Measurements from ENCODE around the gene TRAF1.

The TRAF1 gene

GRCh38 chr9:120875643-120875953 is 51.0 kb downstream of the TRAF1 start:
- H3K27ac ChIP-seq (ENCODE audit: low read depth, low read length, poor library complexity, severe bottlenecking), result peak overlapping the region; percentile 97
- H3K36me3 ChIP-seq (ENCODE audit: insufficient read depth, low read length), result peaks cover 41% of the 10 kb centered on the region; the same call in 1 of the 2 replicates
- H3K9me3 ChIP-seq (ENCODE audit: low read length), result no peaks in the 10 kb centered on the region
- H4K20me1 ChIP-seq (ENCODE audit: insufficient read depth, low read length), result no peaks in the 10 kb centered on the region
- H3K79me2 ChIP-seq (ENCODE audit: insufficient read depth, low read length), result no peaks in the 10 kb centered on the region
- TF ChIP-seq EZH2 (IDR thresholded peaks at IDR 0.05; ENCODE audit: borderline replicate concordance, low read length), result no peak
- no peak for TF ChIP-seq CTCF (IDR thresholded peaks at IDR 0.05; ENCODE audit: low read length)
- no peaks in the 10 kb centered on the region for H3K27me3 ChIP-seq (ENCODE audit: insufficient read depth, low read length)
- peak overlapping the region; percentile 99 for H3K9ac ChIP-seq (ENCODE audit: low read length)
- no peaks in the 10 kb centered on the region for H3K9me2 ChIP-seq (ENCODE audit: low read depth, low read length)
- H3K4me2 ChIP-seq (ENCODE audit: low read length), result peak overlapping the region; percentile 77
- H3K4me1 ChIP-seq (ENCODE audit: insufficient read depth, low read length, severe bottlenecking), result peaks cover 40% of the 10 kb centered on the region
- no peak overlapping the region for H2AFZ ChIP-seq (ENCODE audit: low read length)
- H3K4me3 ChIP-seq (ENCODE audit: low read depth, low read length, poor library complexity, severe bottlenecking), result peak overlapping the region; percentile 82
- peaks cover 6% of the 10 kb centered on the region; the same call in 1 of the 2 replicates for H3F3A ChIP-seq (ENCODE audit: insufficient read depth, low read length)

GRCh38 chr9:120875195-120875565 is 51.4 kb downstream of the TRAF1 start:
- Histone ChIP-seq H3K9me3 (ENCODE audit: low read length) (no peaks in the 10 kb centered on the region), H3K9me2 (ENCODE audit: low read depth, low read length) (no peaks in the 10 kb centered on the region), H3K9ac (ENCODE audit: low read length) (peak overlapping the region; percentile 99), H3K79me2 (ENCODE audit: insufficient read depth, low read length) (no peaks in the 10 kb centered on the region), H3F3A (ENCODE audit: insufficient read depth, low read length) (peaks cover 6% of the 10 kb centered on the region; the same call in 1 of the 2 replicates), H2AFZ (ENCODE audit: low read length) (no peak overlapping the region), H3K4me2 (ENCODE audit: low read length) (peak overlapping the region; percentile 77), H3K27ac (ENCODE audit: low read depth, low read length, poor library complexity, severe bottlenecking) (peak overlapping the region; percentile 97), H3K4me3 (ENCODE audit: low read depth, low read length, poor library complexity, severe bottlenecking) (peak overlapping the region; percentile 82), H3K27me3 (ENCODE audit: insufficient read depth, low read length) (no peaks in the 10 kb centered on the region), H4K20me1 (ENCODE audit: insufficient read depth, low read length) (no peaks in the 10 kb centered on the region), H3K36me3 (ENCODE audit: insufficient read depth, low read length) (peaks cover 45% of the 10 kb centered on the region; the same call in 1 of the 2 replicates), H3K4me1 (ENCODE audit: insufficient read depth, low read length, severe bottlenecking) (peaks cover 43% of the 10 kb centered on the region)
- TF ChIP-seq EZH2 (IDR thresholded peaks at IDR 0.05; ENCODE audit: borderline replicate concordance, low read length), result no peak
- no peak for TF ChIP-seq CTCF (IDR thresholded peaks at IDR 0.05; ENCODE audit: low read length)

GRCh38 chr9:120874226-120875194 is 52.1 kb downstream of the TRAF1 start:
- H3K36me3 ChIP-seq (ENCODE audit: insufficient read depth, low read length), result peaks cover 50% of the 10 kb centered on the region; the same call in 1 of the 2 replicates
- no peaks in the 10 kb centered on the region for H3K27me3 ChIP-seq (ENCODE audit: insufficient read depth, low read length)
- H3K9me3 ChIP-seq (ENCODE audit: low read length), result no peaks in the 10 kb centered on the region
- peak overlapping the region; percentile 97 for H3K27ac ChIP-seq (ENCODE audit: low read depth, low read length, poor library complexity, severe bottlenecking)
- H3K79me2 ChIP-seq (ENCODE audit: insufficient read depth, low read length), result no peaks in the 10 kb centered on the region
- H3F3A ChIP-seq (ENCODE audit: insufficient read depth, low read length), result peaks cover 6% of the 10 kb centered on the region; the same call in 1 of the 2 replicates
- TF ChIP-seq CTCF (IDR thresholded peaks at IDR 0.05; ENCODE audit: low read length) (no peak), EZH2 (IDR thresholded peaks at IDR 0.05; ENCODE audit: borderline replicate concordance, low read length) (no peak)
- H3K4me1 ChIP-seq (ENCODE audit: insufficient read depth, low read length, severe bottlenecking), result peaks cover 45% of the 10 kb centered on the region
- H3K4me3 ChIP-seq (ENCODE audit: low read depth, low read length, poor library complexity, severe bottlenecking), result no peak overlapping the region
- H3K4me2 ChIP-seq (ENCODE audit: low read length), result peak overlapping the region; percentile 77; the same call in 1 of the 2 replicates
- H3K9ac ChIP-seq (ENCODE audit: low read length), result peak overlapping the region; percentile 99; the same call in 1 of the 2 replicates
- no peaks in the 10 kb centered on the region for H3K9me2 ChIP-seq (ENCODE audit: low read depth, low read length)
- no peaks in the 10 kb centered on the region for H4K20me1 ChIP-seq (ENCODE audit: insufficient read depth, low read length)
- H2AFZ ChIP-seq (ENCODE audit: low read length), result no peak overlapping the region

All from OCI-LY1 (cell line).